Lung (tissue), 12 donors: ENCODE results near the gene SMCP. TPM values are rescaled to one million over a fixed set of nuclear protein-coding genes. Genes with fewer than 3 reads are reported as not detected.

ENCODE experiments used
- ATAC-seq: fragments of 200-7000 bp; cut with Tn5 transposase; one replicate; pipeline ENCODE4 v1.9.1; 2020; ENCODE audit warnings: moderate number of reproducible peaks; ENCODE audit not compliant: insufficient read depth, low FRiP score
- DNase-seq, 3 donors: peaks; one replicate each; pipeline ENCODE4 v3.0.0-alpha.2; 2013 to 2017
- H3K27ac ChIP-seq, 2 donors: one replicate each; pipeline ENCODE4 v1.5.1; 2013; ENCODE audit warnings: mild to moderate bottlenecking in 2 of 2, moderate library complexity in 2 of 2, control low read depth in 1 of 2, inconsistent platforms in 1 of 2, low read depth in 1 of 2, low read length in 1 of 2
- H3K27me3 ChIP-seq, 3 donors: one replicate each; pipeline ENCODE4 v1.5.1; 2013; ENCODE audit warnings: low read length in 2 of 3; ENCODE audit not compliant: control insufficient read depth in 3 of 3, insufficient read depth in 3 of 3
- H3K36me3 ChIP-seq, 4 donors: one replicate each; pipeline ENCODE4 v1.5.1; 2013; ENCODE audit warnings: low read length in 4 of 4, mild to moderate bottlenecking in 1 of 4, moderate library complexity in 1 of 4; ENCODE audit not compliant: control insufficient read depth in 4 of 4, insufficient read depth in 4 of 4
- H3K4me1 ChIP-seq, 5 donors: one replicate each; pipeline ENCODE4 v1.5.1; 2013; ENCODE audit warnings: low read length in 5 of 5, mild to moderate bottlenecking in 2 of 5, moderate library complexity in 1 of 5; ENCODE audit not compliant: control insufficient read depth in 5 of 5, insufficient read depth in 5 of 5
- H3K4me3 ChIP-seq: one replicate; pipeline ENCODE4 v1.5.1; 2013; ENCODE audit warnings: mild to moderate bottlenecking, control low read depth, moderate library complexity
- H3K9ac ChIP-seq, 2 donors: one replicate each; pipeline ENCODE4 v1.5.1; 2013; ENCODE audit warnings: low read length in 2 of 2, control low read depth in 1 of 2; ENCODE audit not compliant: insufficient read depth in 1 of 2
- H3K9me3 ChIP-seq, 4 donors: one replicate each; pipeline ENCODE4 v1.5.1; 2013; ENCODE audit warnings: low read length in 3 of 4, mild to moderate bottlenecking in 1 of 4, moderate library complexity in 1 of 4; ENCODE audit not compliant: control insufficient read depth in 4 of 4, insufficient read depth in 3 of 4
- CTCF ChIP-seq: IDR thresholded peaks from 2 replicates; pipeline ENCODE4 v1.5.1; 2012; ENCODE audit warnings: mild to moderate bottlenecking; ENCODE audit errors: control extremely low read depth, extremely low read depth
- WGBS, 2 donors: extraction: QIAGEN DNeasy Blood & Tissue Kit; methylation state at CpG; one replicate each; pipeline ENCODE4 v1.1.7; 2013; 5-methylcytosine and 5-hydroxymethylcytosine counted together
- polyA plus RNA-seq, 2 donors: library from polyadenylated mRNA; stranded (reverse); fragments of 200-250 nt; gene quantifications; one replicate each; pipeline ENCODE4 v1.2.1, GENCODE V29; 2013
- total RNA-seq, 2 donors: library from RNA; depleted of rRNA in 1 of 2; stranded (reverse); fragments of >200 nt in 1 of 2; gene quantifications; one replicate each; pipeline ENCODE4 v1.2.1, GENCODE V29; 2014 to 2021
- donor health status: control.
- donor health status: control.
- donor health status: Bipolar disorder and iron deficiency.
- donor health status: healthy.
- donor health status: DM: yes; HTN: yes; CAD: no.

Gene SMCP
- total and polyA plus RNA-seq, 4 donors = not detected

GRCh38 chr1:152912471-152912870 is 34.3 kb downstream of the SMCP start:
- ATAC-seq (no peak), DNase-seq (no peak)
- WGBS, 2 donors = 79 to 90% methylated on average over 1 of the region's 1 CpG
- Histone ChIP-seq H3K27me3 (no peaks in the 10 kb centered on the region), H3K9me3 (peaks cover 0 to 9% (median 0%) of the 10 kb centered on the region in 4 donors), H3K27ac (no peak overlapping the region), H3K36me3 (no peaks in the 10 kb centered on the region), H3K4me1 (no peaks in the 10 kb centered on the region), H3K4me3 (no peak overlapping the region), H3K9ac (no peak overlapping the region)
- TF ChIP-seq CTCF = no peak

- Histone ChIP-seq H3K4me1 (no peaks in the 10 kb centered on the region), H3K27me3 (no peaks in the 10 kb centered on the region), H3K9me3 (peaks cover 0 to 9% (median 0%) of the 10 kb centered on the region in 4 donors), H3K4me3 (no peak overlapping the region), H3K9ac (no peak overlapping the region), H3K36me3 (no peaks in the 10 kb centered on the region), H3K27ac (no peak overlapping the region)
- DNase-seq = no peak
- WGBS, 2 donors = 57 to 58% methylated on average over 5 of the region's 5 CpGs
- TF ChIP-seq CTCF = no peak
- ATAC-seq = peak; percentile 6
These were observed 34.8 kb downstream of the SMCP start for GRCh38 chr1:152912900-152913299.

GRCh38 chr1:152917794-152918193 is 39.7 kb downstream of the SMCP start:
- peak in 1 of 3 donors; percentile 3 for DNase-seq
- Histone ChIP-seq H3K9ac (no peak overlapping the region), H3K36me3 (no peaks in the 10 kb centered on the region), H3K27ac (no peak overlapping the region), H3K9me3 (peaks cover 0 to 2% (median 0%) of the 10 kb centered on the region in 4 donors), H3K27me3 (no peaks in the 10 kb centered on the region), H3K4me1 (no peaks in the 10 kb centered on the region), H3K4me3 (no peak overlapping the region)
- ATAC-seq = no peak
- no peak for TF ChIP-seq CTCF
- 21 to 30% methylated on average over 3 of the region's 3 CpGs for WGBS, 2 donors

- no peak overlapping the region for H3K9ac ChIP-seq
- H3K9me3 ChIP-seq = peaks cover 0 to 2% (median 0%) of the 10 kb centered on the region in 4 donors
- no peak for TF ChIP-seq CTCF
- ATAC-seq (no peak), DNase-seq (no peak)
- H3K4me1 ChIP-seq = no peaks in the 10 kb centered on the region
- H3K4me3 ChIP-seq = no peak overlapping the region
- H3K27ac ChIP-seq = no peak overlapping the region
- H3K36me3 ChIP-seq = no peaks in the 10 kb centered on the region
- H3K27me3 ChIP-seq = no peaks in the 10 kb centered on the region
These were observed 40.9 kb downstream of the SMCP start for GRCh38 chr1:152919071-152919470.
